ENCODE data around the gene HPCAL1. TPM values are rescaled to one million over a fixed set of nuclear protein-coding genes. Genes with fewer than 3 reads are reported as not detected.

Gene HPCAL1
- total and polyA plus RNA-seq, 2 experiments from 2014 or later = 8.3 to 25.4 TPM

GRCh38 chr2:10475811-10476660 is 173.3 kb downstream of the HPCAL1 start (continued):
- TF ChIP-seq ZNF462 (CRISPR knock-in tag; IDR thresholded peaks at IDR 0.05) (no peak), JUNB (IDR thresholded peaks at IDR 0.05; ENCODE audit: unreplicated experiment) (no peak), EZH2 (IDR thresholded peaks at IDR 0.05; ENCODE audit: low read depth, unreplicated experiment) (no peak), CREB1 (CRISPR knock-in tag; IDR thresholded peaks at IDR 0.05; ENCODE audit: low read depth) (no peak), ZNF114 (CRISPR knock-in tag; IDR thresholded peaks at IDR 0.05) (no peak)
- TF ChIP-seq, protein P1, sequence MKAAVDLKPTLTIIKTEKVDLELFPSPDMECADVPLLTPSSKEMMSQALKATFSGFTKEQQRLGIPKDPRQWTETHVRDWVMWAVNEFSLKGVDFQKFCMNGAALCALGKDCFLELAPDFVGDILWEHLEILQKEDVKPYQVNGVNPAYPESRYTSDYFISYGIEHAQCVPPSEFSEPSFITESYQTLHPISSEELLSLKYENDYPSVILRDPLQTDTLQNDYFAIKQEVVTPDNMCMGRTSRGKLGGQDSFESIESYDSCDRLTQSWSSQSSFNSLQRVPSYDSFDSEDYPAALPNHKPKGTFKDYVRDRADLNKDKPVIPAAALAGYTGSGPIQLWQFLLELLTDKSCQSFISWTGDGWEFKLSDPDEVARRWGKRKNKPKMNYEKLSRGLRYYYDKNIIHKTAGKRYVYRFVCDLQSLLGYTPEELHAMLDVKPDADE (IDR thresholded peaks at IDR 0.05) = no peak

Data from GM23338 (cell line).